Measurements from ENCODE around the gene ZNF790.

ZNF790 gene

GRCh38 chr19:36772311-36773222 is 65.6 kb downstream of the ZNF790 start, which contains the start of gene ZNF850:
Gene ZNF850 (minus strand): TSS chr19:36772807. CDS start chr19:36762606, 10,201 bp downstream.
- TF ChIP-seq MAX (IDR thresholded peaks at IDR 0.05): peak; percentile 55; the same call in 1 of the 2 replicates
- peak; percentile 31; the same call in 1 of the 2 replicates for TF ChIP-seq TAF1 (IDR thresholded peaks at IDR 0.05; ENCODE audit: low read depth)
- TF ChIP-seq ZBTB7A (IDR thresholded peaks at IDR 0.05; ENCODE audit: low read depth): no peak
- TF ChIP-seq CEBPB (IDR thresholded peaks at IDR 0.05): no peak
- peak; percentile 43; the same call in 1 of the 2 replicates for TF ChIP-seq NFIC (IDR thresholded peaks at IDR 0.05)

GRCh38 chr19:36771261-36772231 is 66.6 kb downstream of the ZNF790 start:
- TF ChIP-seq TAF1 (IDR thresholded peaks at IDR 0.05; ENCODE audit: low read depth) (no peak), RAD21 (IDR thresholded peaks at IDR 0.05; ENCODE audit: low read depth) (no peak), EP300 (IDR thresholded peaks at IDR 0.05; ENCODE audit: borderline replicate concordance) (no peak), USF1 (IDR thresholded peaks at IDR 0.05) (no peak), ZBTB7A (IDR thresholded peaks at IDR 0.05; ENCODE audit: low read depth) (no peak), TEAD4 (IDR thresholded peaks at IDR 0.05) (no peak), EGR1 (IDR thresholded peaks at IDR 0.05) (no peak), TCF12 (IDR thresholded peaks at IDR 0.05; ENCODE audit: low read depth) (no peak), REST (IDR thresholded peaks at IDR 0.05; ENCODE audit: low read depth) (no peak)

Data from Ishikawa (cell line).